GM12865 (cell line): ENCODE results near the gene H2BW1.
"Not testable (repeated sequence)": the region's sequence is repeated elsewhere in the genome, so short reads cannot be mapped to it uniquely, and the experiment has no call there.

Experiments used
- DNase-seq: peaks from one replicate; pipeline ENCODE4 v3.0.0; 2010; ENCODE audit warnings: low read depth
- H3K4me3 ChIP-seq: 2 replicates; pipeline ENCODE4 v1.5.1; 2011; ENCODE audit warnings: mild to moderate bottlenecking, low read depth, low read length, control low read depth
- CTCF ChIP-seq: IDR thresholded peaks from 2 replicates; pipeline ENCODE4 v1.5.1; 2011; ENCODE audit warnings: low read length, control low read depth, low read depth, inconsistent platforms; ENCODE audit not compliant: insufficient read depth; ENCODE audit errors: missing control alignments

H2BW1 gene

DNA sequence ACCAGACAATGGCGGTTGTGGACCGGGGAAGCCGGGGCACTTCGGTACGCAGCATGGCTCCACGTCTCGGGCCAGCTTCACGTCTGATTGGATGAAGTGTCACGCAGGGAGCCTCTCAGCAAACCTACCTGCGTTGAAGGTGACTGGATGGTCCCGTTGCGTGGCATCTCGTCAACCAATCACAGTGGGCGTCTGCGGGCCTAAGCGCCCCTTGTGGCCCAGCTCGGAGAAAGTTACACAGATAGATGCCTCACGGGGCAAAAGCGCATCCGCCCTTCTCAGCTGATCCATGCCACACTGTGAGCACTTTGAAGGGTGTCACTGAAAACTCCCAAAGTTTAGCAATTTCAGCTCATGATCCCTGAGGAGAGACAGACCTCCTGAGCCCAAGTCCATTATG lies at the start of gene H2BW1:
TSS of gene H2BW1 (minus strand) at position 103 of the 400 bp plus-strand sequence. CDS start 132 bp downstream, outside the sequence.
- no peak for TF ChIP-seq CTCF

GRCh38 chrX:104062636-104063035 lies 49.1 kb upstream of the H2BW1 start:
- not testable (repeated sequence) for DNase-seq, H3K4me3 ChIP-seq

More for the DNA sequence above, at the start of gene H2BW1:
- H3K4me3 ChIP-seq, result no peak within 1 kb of the TSS
- DNase-seq, result no peak

- not testable (repeated sequence) for DNase-seq, H3K4me3 ChIP-seq
Observed at GRCh38 chrX:104054956-104055355, 41.4 kb upstream of the H2BW1 start.

DNA sequence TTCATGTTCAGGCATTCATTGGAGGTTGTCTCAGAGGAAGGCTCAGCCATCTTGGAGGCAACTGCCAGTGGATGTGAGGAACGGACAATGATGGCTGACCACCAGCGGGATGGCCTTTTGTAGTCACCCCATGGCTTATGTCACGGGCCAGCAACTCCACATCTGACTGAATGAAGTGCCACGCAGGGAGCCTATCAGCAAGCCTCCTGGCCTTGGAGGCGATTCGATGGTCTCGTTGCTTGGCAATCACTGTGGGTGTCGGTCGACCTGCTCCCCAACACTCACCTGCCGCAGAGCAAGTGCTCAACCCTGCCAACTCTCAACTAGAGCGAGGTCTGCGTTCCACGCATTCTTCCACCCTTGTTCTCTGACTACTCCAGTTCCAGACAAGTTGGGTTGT lies 33.7 kb upstream of the H2BW1 start:
- TF ChIP-seq CTCF, result no peak
- no peak overlapping the region for H3K4me3 ChIP-seq
- no peak for DNase-seq

DNA sequence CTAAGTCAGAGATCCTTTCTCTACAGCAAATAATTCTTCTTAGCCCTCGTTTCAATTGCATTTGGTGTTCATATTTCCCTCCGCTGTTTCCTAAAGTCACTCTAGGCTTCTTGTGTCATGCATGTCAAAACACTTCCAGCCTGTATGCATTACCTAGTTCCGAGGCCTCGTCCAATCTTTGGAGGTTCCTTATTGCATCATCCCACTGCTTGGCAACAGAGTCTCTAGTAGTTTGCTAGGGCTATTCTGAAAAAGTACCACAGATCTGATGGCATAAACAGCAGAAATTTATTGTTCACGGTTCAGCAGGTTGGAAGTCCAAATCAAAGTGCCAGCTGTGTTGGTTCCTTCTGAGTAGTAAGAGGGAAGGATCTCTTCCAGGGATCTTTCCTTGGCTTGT lies 32.1 kb upstream of the H2BW1 start:
- H3K4me3 ChIP-seq, result no peak overlapping the region
- DNase-seq, result no peak
- no peak for TF ChIP-seq CTCF

DNA sequence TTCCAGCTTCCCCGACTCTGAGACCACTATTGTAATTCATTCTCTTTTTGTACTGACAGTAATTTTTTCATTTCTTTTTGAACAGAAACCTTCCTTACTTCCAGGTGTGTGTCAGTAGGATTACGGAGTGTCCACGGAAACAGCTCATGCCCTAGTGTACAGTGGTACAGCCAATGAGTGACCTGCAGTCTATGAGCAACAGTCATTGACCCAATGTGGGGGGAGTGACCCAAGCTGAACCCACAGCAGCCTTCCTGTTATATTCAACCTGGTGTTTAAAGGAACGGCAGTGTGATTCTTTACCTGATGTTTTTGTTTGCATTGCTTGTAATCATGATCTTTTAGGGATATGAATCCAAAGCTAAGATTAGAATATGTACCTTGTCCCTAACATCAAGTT lies 27.5 kb upstream of the H2BW1 start:
- TF ChIP-seq CTCF, result no peak
- DNase-seq, result no peak
- H3K4me3 ChIP-seq, result no peak overlapping the region

DNA sequence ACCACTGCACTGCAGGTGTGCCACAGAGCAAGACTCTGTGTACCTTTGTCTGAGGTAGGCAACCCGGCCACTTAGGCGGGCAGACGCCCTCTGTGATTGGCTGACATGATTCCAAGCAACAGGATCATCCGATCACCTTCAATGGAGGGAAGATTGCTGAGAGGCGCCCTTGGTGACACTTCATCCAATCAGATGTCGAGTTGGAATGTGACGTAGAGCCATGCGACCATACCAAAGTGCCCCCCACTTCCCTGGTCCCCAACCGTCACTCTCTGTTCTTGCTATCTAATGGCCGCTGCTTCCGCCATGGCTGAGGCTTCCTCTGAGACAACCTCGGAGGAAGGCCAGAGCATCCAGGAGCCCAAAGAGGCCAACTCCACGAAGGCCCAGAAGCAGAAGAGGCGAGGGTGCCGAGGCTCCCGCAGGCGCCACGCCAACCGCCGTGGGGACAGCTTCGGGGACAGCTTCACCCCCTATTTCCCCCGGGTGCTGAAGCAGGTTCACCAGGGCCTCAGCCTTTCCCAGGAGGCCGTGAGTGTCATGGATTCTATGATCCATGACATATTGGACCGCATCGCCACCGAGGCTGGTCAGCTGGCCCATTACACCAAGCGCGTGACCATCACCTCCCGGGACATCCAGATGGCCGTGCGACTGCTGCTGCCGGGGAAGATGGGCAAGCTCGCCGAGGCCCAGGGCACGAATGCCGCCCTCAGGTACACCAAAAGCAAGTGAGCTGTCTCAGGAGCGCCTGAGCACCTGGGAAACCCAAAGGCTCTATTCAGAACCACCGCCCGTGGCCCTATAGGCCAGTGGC lies 26.4 kb upstream of the H2BW1 start, which contains the start of gene H2BW2:
TSS of gene H2BW2 (plus strand) at position 268 of the 817 bp plus-strand sequence. CDS start at position 307, 39 bp downstream.
- no peak within 1 kb of the TSS for H3K4me3 ChIP-seq
- DNase-seq, result no peak
- no peak for TF ChIP-seq CTCF

DNA sequence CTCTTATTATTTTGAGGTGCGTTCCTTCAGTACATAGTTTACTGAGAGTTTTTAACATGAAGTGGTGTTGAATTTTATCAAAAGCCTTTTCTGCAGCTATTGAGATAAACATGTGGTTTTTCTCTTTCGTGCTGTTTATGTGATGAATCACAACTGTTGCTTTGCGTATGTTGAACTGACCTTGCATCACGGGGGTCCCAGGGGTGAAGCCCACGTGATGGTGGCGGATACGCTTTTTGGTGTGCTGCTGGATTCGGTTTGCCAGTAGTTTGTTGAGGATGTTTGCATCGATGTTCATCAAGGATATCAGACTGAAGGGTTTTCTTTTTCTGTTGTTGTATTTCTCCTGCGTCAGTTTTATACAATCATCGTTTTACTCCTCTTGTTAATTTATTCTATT lies 4.6 kb upstream of the H2BW1 start:
- no peak overlapping the region for H3K4me3 ChIP-seq
- no peak for TF ChIP-seq CTCF
- no peak for DNase-seq

GRCh38 chrX:104015576-104015975 lies 2.1 kb upstream of the H2BW1 start:
- DNase-seq, H3K4me3 ChIP-seq: not testable (repeated sequence)
